Left lung (tissue), 10 donors: ENCODE measurements around the gene SERPINB1. TPM values are rescaled to one million over a fixed set of nuclear protein-coding genes. Genes with fewer than 3 reads are reported as not detected.

Experiments used
- ATAC-seq: fragments of 200-7000 bp; cut with Tn5 transposase; one replicate; pipeline ENCODE4 v1.9.1; 2020; ENCODE audit warnings: moderate library complexity
- DNase-seq, 4 donors: peaks; one replicate each; pipeline ENCODE4 v3.0.0-alpha.2; 2013 to 2020
- H3K27ac ChIP-seq, 2 donors: fragments of 200-600 bp; sonication (generic) in 1 of 2; one replicate each; pipeline versions ENCODE4 v1.5.0 to v1.8.0; 2020 to 2021
- H3K27me3 ChIP-seq, 2 donors: fragments of 200-600 bp; sonication (generic) in 1 of 2; one replicate each; pipeline versions ENCODE4 v1.5.0 to v1.8.0; 2020 to 2021
- H3K36me3 ChIP-seq, 2 donors: fragments of 200-600 bp; sonication (generic) in 1 of 2; one replicate each; pipeline versions ENCODE4 v1.5.0 to v1.8.0; 2020 to 2021
- H3K4me1 ChIP-seq, 2 donors: fragments of 200-600 bp; one replicate each; pipeline ENCODE4 v1.8.0; 2021
- H3K4me3 ChIP-seq, 2 donors: fragments of 200-600 bp; sonication (generic) in 1 of 2; one replicate each; pipeline versions ENCODE4 v1.5.0 to v1.8.0; 2020 to 2021; ENCODE audit warnings: mild to moderate bottlenecking in 1 of 2
- H3K9me3 ChIP-seq, 2 donors: fragments of 200-600 bp; sonication (generic) in 1 of 2; one replicate each; pipeline versions ENCODE4 v1.5.0 to v1.8.0; 2020 to 2021
- CTCF ChIP-seq, 2 donors: fragments of 200-600 bp; sonication (generic) in 1 of 2; IDR thresholded peaks; one replicate each; pipeline versions ENCODE4 v1.5.0 to v1.8.0; 2021; ENCODE audit warnings: antibody characterized with exemption in 2 of 2
- intact Hi-C, 2 donors: fragments of 100-400 bp; cut with DNase I; formaldehyde crosslinking; loops; one replicate each; pipeline versions ENCODE4 v1.11.2 to v1.14.2; 2022
- polyA plus RNA-seq, 6 donors: library from polyadenylated mRNA; unstranded; fragments of 120-200 nt; gene quantifications; one replicate each; pipeline ENCODE4 v1.2.1, GENCODE V29; 2013; ENCODE audit not compliant: insufficient read length in 6 of 6
- total RNA-seq, 2 donors: library from RNA; stranded (reverse); fragmentation: NEBNext Ultra II Directional; extraction: Animal tissue kit (Norgen Biotek cat#: 25700); gene quantifications; one replicate each; pipeline ENCODE4 v1.2.1, GENCODE V29; 2021
- donor health status: DM: no; HTN: yes; CAD: no.
- donor health status: DM: no; HTN: no; CAD: no.

SERPINB1 gene
- total and polyA plus RNA-seq, 8 donors = 26.8 to 121 (median 30.5) TPM

DNA sequence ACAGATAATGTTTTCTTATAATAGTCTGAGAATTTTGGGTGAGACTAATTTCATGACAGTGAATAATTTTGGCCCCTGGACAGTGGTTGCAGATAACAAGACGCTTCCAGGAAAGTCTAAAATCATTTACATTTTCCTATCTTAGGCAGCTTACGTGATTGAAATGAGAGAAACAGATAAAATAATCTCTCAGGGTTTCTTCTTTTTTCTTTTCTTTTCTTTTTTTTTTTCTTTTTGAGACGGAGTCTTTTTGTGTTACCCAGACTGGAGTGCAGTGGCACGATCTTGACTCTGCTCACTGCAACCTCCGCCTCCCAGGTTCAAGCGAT, 4.2 kb upstream of the SERPINB1 start:
- H3K27me3 ChIP-seq = no peaks in the 10 kb centered on the region
- no peak for ATAC-seq
- intact Hi-C loops = loop anchor here in 1 of 2 donors (10.0 kb wide), 1 partner anchor 209 kb away; no protein-coding TSS in a partner anchor
- no peaks in the 10 kb centered on the region for H3K9me3 ChIP-seq
- no peaks in the 10 kb centered on the region for H3K36me3 ChIP-seq
- no peak overlapping the region for H3K4me3 ChIP-seq
- no peak for DNase-seq
- peak overlapping the region in 1 of 2 donors; percentile 81 for H3K27ac ChIP-seq
- TF ChIP-seq CTCF (IDR thresholded peaks at IDR 0.05) = no peak
- peaks cover 11 to 66% of the 10 kb centered on the region in 2 donors for H3K4me1 ChIP-seq

- H3K4me1 ChIP-seq = peaks cover 22 to 75% of the 10 kb centered on the region in 2 donors
- peaks cover 0 to 13% of the 10 kb centered on the region in 2 donors for H3K36me3 ChIP-seq
- H3K4me3 ChIP-seq = no peak overlapping the region
- intact Hi-C loops = loop anchor here in 1 of 2 donors (5.0 to 10.0 kb wide), 3 partner anchors 47 to 211 kb away; no protein-coding TSS in a partner anchor
- no peak for DNase-seq
- H3K9me3 ChIP-seq = no peaks in the 10 kb centered on the region
- H3K27me3 ChIP-seq = no peaks in the 10 kb centered on the region
- no peak overlapping the region for H3K27ac ChIP-seq
- no peak for ATAC-seq
- TF ChIP-seq CTCF (IDR thresholded peaks at IDR 0.05) = no peak
Measured at GRCh38 chr6:2844008-2844407, 2.3 kb upstream of the SERPINB1 start.

DNA sequence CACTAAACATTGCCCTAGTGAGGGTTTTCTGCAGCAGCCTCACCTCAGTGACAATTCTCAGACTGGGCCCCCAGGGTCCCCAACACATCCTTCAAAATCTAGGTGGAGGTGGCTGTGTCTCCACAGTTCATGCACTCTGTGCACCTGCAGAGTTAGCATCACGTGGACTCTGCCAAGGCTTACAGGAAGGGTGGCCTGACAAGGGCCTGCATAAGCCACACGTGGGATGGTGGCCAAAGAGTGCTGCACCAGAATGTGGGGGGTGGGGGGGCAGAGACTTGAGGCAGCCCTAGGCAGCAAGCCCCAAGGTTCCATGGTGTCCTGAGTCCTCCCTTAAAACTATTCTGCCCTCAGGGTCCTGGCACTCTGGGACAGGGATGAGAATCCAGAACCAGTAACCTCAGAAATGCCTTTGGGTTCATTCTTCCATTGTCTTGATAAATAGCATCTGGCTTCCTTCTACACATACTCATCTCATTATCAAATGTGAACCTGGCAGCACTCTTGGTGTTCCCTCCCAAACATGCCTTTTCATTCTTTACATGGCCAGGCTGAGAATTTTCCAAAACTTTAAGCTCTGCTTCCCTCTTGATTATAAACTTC, 1.6 kb upstream of the SERPINB1 start:
- no peak for TF ChIP-seq CTCF (IDR thresholded peaks at IDR 0.05)
- DNase-seq = no peak
- Histone ChIP-seq H3K36me3 (peaks cover 0 to 19% of the 10 kb centered on the region in 2 donors), H3K4me1 (peaks cover 27 to 75% of the 10 kb centered on the region in 2 donors), H3K27ac (peak overlapping the region in 1 of 2 donors; percentile 95), H3K4me3 (no peak overlapping the region), H3K9me3 (no peaks in the 10 kb centered on the region), H3K27me3 (no peaks in the 10 kb centered on the region)
- ATAC-seq = no peak
- intact Hi-C loops = loop anchor here in 1 of 2 donors (5.0 to 10.0 kb wide), 3 partner anchors 46 to 212 kb away; no protein-coding TSS in a partner anchor

DNA sequence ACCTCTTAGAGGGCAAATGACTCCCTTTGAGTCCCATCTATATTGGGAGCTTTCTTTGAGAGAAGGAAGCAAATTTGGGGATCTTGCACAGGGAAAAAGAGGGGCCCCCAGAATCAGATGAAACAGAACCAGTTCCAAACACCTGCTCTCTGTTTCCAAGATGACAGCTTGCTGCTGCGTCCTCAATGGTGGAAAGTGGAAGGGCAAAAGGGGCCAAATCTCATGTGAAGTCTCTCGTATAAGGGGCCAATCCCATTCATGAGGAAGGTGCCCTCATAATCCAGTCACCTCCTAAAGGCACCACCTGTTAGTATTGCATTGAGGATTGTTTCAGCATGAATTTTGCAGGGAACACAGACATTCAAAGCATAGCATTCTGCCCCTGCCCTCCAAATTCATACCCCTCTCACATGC, 483 bp upstream of the SERPINB1 start:
- peak overlapping the region; percentile 30 to 67 for H3K4me3 ChIP-seq
- no peaks in the 10 kb centered on the region for H3K9me3 ChIP-seq
- TF ChIP-seq CTCF (IDR thresholded peaks at IDR 0.05) = no peak
- H3K4me1 ChIP-seq = peaks cover 27 to 81% of the 10 kb centered on the region in 2 donors
- intact Hi-C loops = loop anchor here in 1 of 2 donors (5.0 to 10.0 kb wide), 3 partner anchors 45 to 213 kb away; no protein-coding TSS in a partner anchor
- ATAC-seq (no peak), DNase-seq (no peak)
- peak overlapping the region; percentile 95 to 96 for H3K27ac ChIP-seq
- peaks cover 0 to 30% of the 10 kb centered on the region in 2 donors for H3K36me3 ChIP-seq
- no peaks in the 10 kb centered on the region for H3K27me3 ChIP-seq

GRCh38 chr6:2840749-2841061, 958 bp downstream of the SERPINB1 start:
- intact Hi-C loops = loop anchor here in 1 of 2 donors (5.0 to 10.0 kb wide), 3 partner anchors 43 to 214 kb away; no protein-coding TSS in a partner anchor
- peaks cover 27 to 80% of the 10 kb centered on the region in 2 donors for H3K4me1 ChIP-seq
- ATAC-seq = no peak

More at GRCh38 chr6:2840749-2841061, 958 bp downstream of the SERPINB1 start:
- peak overlapping the region; percentile 95 to 96 for H3K27ac ChIP-seq
- peak overlapping the region; percentile 30 to 67 for H3K4me3 ChIP-seq
- H3K9me3 ChIP-seq = no peaks in the 10 kb centered on the region
- no peak for DNase-seq
- TF ChIP-seq CTCF (IDR thresholded peaks at IDR 0.05) = no peak
- H3K36me3 ChIP-seq = peaks cover 0 to 44% of the 10 kb centered on the region in 2 donors
- H3K27me3 ChIP-seq = no peaks in the 10 kb centered on the region
